H1 (cell line): ENCODE results near the gene PCDHGA8. TPM values are rescaled to one million over a fixed set of nuclear protein-coding genes. Genes with fewer than 3 reads are reported as not detected.

Source experiments
- CTCF ChIA-PET: fragments of 300-600 bp; sonication (Branson Sonifier 250); formaldehyde crosslinking; loops from one replicate; lab custom pipeline; 2021; ENCODE audit not compliant: partially characterized antibody; lab: Charles Lee
- POLR2A ChIA-PET: fragments of 300-600 bp; sonication (Branson Sonifier 250); formaldehyde crosslinking; loops from one replicate; lab custom pipeline; 2021; ENCODE audit warnings: inconsistent platforms; ENCODE audit not compliant: partially characterized antibody; lab: Charles Lee
- DNase-seq, 2 experiments: peaks; one replicate each; pipeline versions ENCODE4 v3.0.0 to v3.0.0-alpha.2; 2010 to 2022; ENCODE audit warnings: low spot score in 2 of 2, low read depth in 1 of 2, mixed read lengths in 1 of 2
- FAIRE-seq: peaks from 2 replicates; lab custom pipeline; 2011; peaks lifted over from hg19 to GRCh38; lab: Jason Lieb, UNC
- H2AFZ ChIP-seq: 2 replicates; pipeline ENCODE4 v1.8.1; 2012; ENCODE audit warnings: low read length, inconsistent platforms
- H2AK5ac ChIP-seq: 2 replicates; pipeline ENCODE4 v1.6.1; 2013; ENCODE audit warnings: low read depth, low read length
- H2BK120ac ChIP-seq: replicated peaks from 2 replicates; pipeline ENCODE3; 2013; ENCODE audit warnings: low read depth, low read length, inconsistent platforms
- H2BK12ac ChIP-seq: 2 replicates; pipeline ENCODE4 v1.6.1; 2013; ENCODE audit warnings: low read depth, low read length
- H2BK15ac ChIP-seq: 2 replicates; pipeline ENCODE4 v1.6.1; 2013; ENCODE audit warnings: low read length
- H2BK20ac ChIP-seq: 2 replicates; pipeline ENCODE4 v1.6.1; 2013; ENCODE audit warnings: low read length
- H2BK5ac ChIP-seq: 2 replicates; pipeline ENCODE4 v1.6.1; 2013; ENCODE audit warnings: low read depth, low read length
- H3K14ac ChIP-seq: 2 replicates; pipeline ENCODE4 v1.6.1; 2013; ENCODE audit warnings: inconsistent platforms; ENCODE audit not compliant: insufficient read length
- H3K18ac ChIP-seq: 2 replicates; pipeline ENCODE4 v1.6.1; 2013; ENCODE audit warnings: low read length; ENCODE audit errors: extremely low read depth
- H3K23ac ChIP-seq: 2 replicates; pipeline ENCODE4 v1.6.1; 2013; ENCODE audit warnings: inconsistent platforms; ENCODE audit not compliant: insufficient read length
- H3K23me2 ChIP-seq: 2 replicates; pipeline ENCODE4 v1.6.1; 2013; ENCODE audit warnings: low read depth, low read length
- H3K27ac ChIP-seq: 2 replicates; pipeline ENCODE4 v1.6.1; 2011; ENCODE audit warnings: low read depth, low read length, inconsistent platforms
- H3K27me3 ChIP-seq, 4 experiments: replicated peaks in 1 of 4; 1 replicate in 1 of 4; 2 replicates in 3 of 4; pipeline versions ENCODE4 v1.6.1 to v1.8.1; 2011 to 2013; ENCODE audit warnings: low read length in 3 of 4, mild to moderate bottlenecking in 3 of 4, inconsistent platforms in 2 of 4, mixed read lengths in 2 of 4, moderate library complexity in 1 of 4; ENCODE audit not compliant: control insufficient read depth in 3 of 4, insufficient read depth in 3 of 4; ENCODE audit errors: extremely low read depth in 1 of 4
- H3K36me3 ChIP-seq, 4 experiments: 2 replicates each; pipeline versions ENCODE4 v1.6.1 to v1.8.1; 2011 to 2013; ENCODE audit warnings: mild to moderate bottlenecking in 4 of 4, low read length in 3 of 4, moderate library complexity in 2 of 4, control low read depth in 1 of 4, inconsistent platforms in 1 of 4; ENCODE audit not compliant: insufficient read depth in 4 of 4, control insufficient read depth in 2 of 4
- H3K4ac ChIP-seq: replicated peaks from 2 replicates; pipeline ENCODE3; 2013; ENCODE audit warnings: low read length, low read depth, mixed read lengths, inconsistent platforms; ENCODE audit not compliant: insufficient read length
- H3K4me1 ChIP-seq, 4 experiments: replicated peaks in 1 of 4; 1 replicate in 1 of 4; 2 replicates in 3 of 4; pipeline versions ENCODE4 v1.6.1 to v1.8.1; 2011 to 2013; ENCODE audit warnings: low read length in 3 of 4, inconsistent platforms in 2 of 4, mixed read lengths in 1 of 4; ENCODE audit not compliant: insufficient read depth in 4 of 4, control insufficient read depth in 3 of 4
- H3K4me2 ChIP-seq, 2 experiments: 2 replicates each; pipeline versions ENCODE4 v1.6.1 to v1.8.1; 2011 to 2013; ENCODE audit warnings: low read depth in 2 of 2, low read length in 2 of 2, control low read depth in 1 of 2, inconsistent platforms in 1 of 2, mild to moderate bottlenecking in 1 of 2; ENCODE audit not compliant: insufficient read depth in 1 of 2
- H3K4me3 ChIP-seq, 4 experiments: fragments of 200-600, 300-600 bp in 1 of 4; sonication (generic), shearing (Covaris generic), sonication (Bioruptor Twin) in 1 of 4; 2 replicates each; pipeline versions ENCODE4 v1.5.1 to v1.8.1; 2011 to 2016; ENCODE audit warnings: low read length in 4 of 4, low read depth in 3 of 4, control low read depth in 2 of 4, inconsistent platforms in 2 of 4, mild to moderate bottlenecking in 2 of 4, mixed read lengths in 1 of 4, moderate library complexity in 1 of 4; ENCODE audit not compliant: insufficient read depth in 2 of 4; ENCODE audit errors: extremely low read depth in 1 of 4
- H3K56ac ChIP-seq: replicated peaks from 2 replicates; pipeline ENCODE3; 2013; ENCODE audit warnings: low read depth, mild to moderate bottlenecking, mixed read lengths, low read length, inconsistent platforms; ENCODE audit not compliant: insufficient read length
- H3K79me1 ChIP-seq: 2 replicates; pipeline ENCODE4 v1.6.1; 2013; ENCODE audit warnings: low read depth, low read length, control low read depth
- H3K79me2 ChIP-seq, 2 experiments: 2 replicates each; pipeline versions ENCODE4 v1.6.1 to v1.8.1; 2012 to 2013; ENCODE audit warnings: low read length in 2 of 2, mild to moderate bottlenecking in 2 of 2, inconsistent platforms in 1 of 2; ENCODE audit not compliant: insufficient read depth in 2 of 2, control insufficient read depth in 1 of 2
- H3K9ac ChIP-seq, 4 experiments: replicated peaks in 1 of 4; 1 replicate in 1 of 4; 2 replicates in 3 of 4; pipeline versions ENCODE4 v1.6.1 to v1.8.1; 2011 to 2013; ENCODE audit warnings: low read depth in 3 of 4, low read length in 3 of 4, control low read depth in 2 of 4, mild to moderate bottlenecking in 2 of 4, moderate library complexity in 2 of 4, inconsistent platforms in 1 of 4; ENCODE audit errors: extremely low read depth in 1 of 4
- H3K9me3 ChIP-seq, 2 experiments: 2 replicates each; pipeline versions ENCODE4 v1.6.1 to v1.8.1; 2012 to 2013; ENCODE audit warnings: mild to moderate bottlenecking in 2 of 2, moderate library complexity in 2 of 2, control low read depth in 1 of 2, inconsistent platforms in 1 of 2, low read depth in 1 of 2, low read length in 1 of 2, mixed read lengths in 1 of 2; ENCODE audit not compliant: insufficient read depth in 2 of 2
- H4K20me1 ChIP-seq, 2 experiments: replicated peaks in 1 of 2; 2 replicates each; pipeline versions ENCODE3 to v1.8.1; 2011 to 2013; ENCODE audit warnings: inconsistent platforms in 2 of 2, low read length in 2 of 2, mild to moderate bottlenecking in 1 of 2; ENCODE audit not compliant: insufficient read depth in 2 of 2, control insufficient read depth in 1 of 2
- H4K5ac ChIP-seq: 2 replicates; pipeline ENCODE4 v1.6.1; 2013; ENCODE audit warnings: low read length, low read depth, mixed read lengths, inconsistent platforms; ENCODE audit not compliant: insufficient read length
- H4K8ac ChIP-seq: 2 replicates; pipeline ENCODE4 v1.8.0; 2013; ENCODE audit warnings: mild to moderate bottlenecking, moderate library complexity, low read length, inconsistent platforms; ENCODE audit not compliant: insufficient read depth; ENCODE audit errors: extremely low read depth
- H4K91ac ChIP-seq: replicated peaks from 2 replicates; pipeline ENCODE3; 2013; ENCODE audit warnings: low read length, mixed read lengths, inconsistent platforms; ENCODE audit not compliant: insufficient read length
- MAFK ChIP-seq: IDR thresholded peaks from 2 replicates; pipeline ENCODE4 v1.6.1; 2012; ENCODE audit warnings: low read depth, mild to moderate bottlenecking, improper control_type of control experiment, low read length
- WGBS, 2 experiments: shearing (Covaris generic) in 1 of 2; methylation state at CpG; one replicate each; pipeline versions ENCODE4 v1.1.6 to v1.1.7; 2013 to 2015; ENCODE audit warnings: low lambda C conversion rate in 2 of 2, mixed read lengths in 2 of 2, inconsistent platforms in 1 of 2, low coverage in 1 of 2, missing lambda C conversion rate in 1 of 2; ENCODE audit not compliant: insufficient replicate concordance in 2 of 2, insufficient coverage in 1 of 2, insufficient read length in 1 of 2; ENCODE audit errors: extremely low coverage in 1 of 2, missing lambda C conversion rate in 1 of 2; 5-methylcytosine and 5-hydroxymethylcytosine counted together
- polyA plus RNA-seq, 7 experiments: library from polyadenylated mRNA; depleted of rRNA in 3 of 7; stranded (reverse) in 5 of 7; unstranded in 2 of 7; fragments of >200 nt in 5 of 7; fragments of 200-250 nt in 2 of 7; gene quantifications; 1 replicate in 5 of 7; 2 replicates in 1 of 7; 4 replicates in 1 of 7; pipeline versions ENCODE4 v1.2.1 to v1.2.3, GENCODE V29; 2011 to 2013; ENCODE audit warnings: missing spikeins in 2 of 7, mixed read lengths in 2 of 7
- total RNA-seq: library from RNA; stranded (reverse); fragmentation: NEBNext Ultra II Directional; extraction: Animal tissue kit (Norgen Biotek cat#: 25700); gene quantifications from 2 replicates; pipeline ENCODE4 v1.2.1, GENCODE V29; 2021

PCDHGA8 gene
- total and polyA plus RNA-seq, 2 of the 8 experiments (the other 6 are each of a cell fraction or from before 2014, with no cell fraction given), result 0.79 to 1.4 TPM

DNA sequence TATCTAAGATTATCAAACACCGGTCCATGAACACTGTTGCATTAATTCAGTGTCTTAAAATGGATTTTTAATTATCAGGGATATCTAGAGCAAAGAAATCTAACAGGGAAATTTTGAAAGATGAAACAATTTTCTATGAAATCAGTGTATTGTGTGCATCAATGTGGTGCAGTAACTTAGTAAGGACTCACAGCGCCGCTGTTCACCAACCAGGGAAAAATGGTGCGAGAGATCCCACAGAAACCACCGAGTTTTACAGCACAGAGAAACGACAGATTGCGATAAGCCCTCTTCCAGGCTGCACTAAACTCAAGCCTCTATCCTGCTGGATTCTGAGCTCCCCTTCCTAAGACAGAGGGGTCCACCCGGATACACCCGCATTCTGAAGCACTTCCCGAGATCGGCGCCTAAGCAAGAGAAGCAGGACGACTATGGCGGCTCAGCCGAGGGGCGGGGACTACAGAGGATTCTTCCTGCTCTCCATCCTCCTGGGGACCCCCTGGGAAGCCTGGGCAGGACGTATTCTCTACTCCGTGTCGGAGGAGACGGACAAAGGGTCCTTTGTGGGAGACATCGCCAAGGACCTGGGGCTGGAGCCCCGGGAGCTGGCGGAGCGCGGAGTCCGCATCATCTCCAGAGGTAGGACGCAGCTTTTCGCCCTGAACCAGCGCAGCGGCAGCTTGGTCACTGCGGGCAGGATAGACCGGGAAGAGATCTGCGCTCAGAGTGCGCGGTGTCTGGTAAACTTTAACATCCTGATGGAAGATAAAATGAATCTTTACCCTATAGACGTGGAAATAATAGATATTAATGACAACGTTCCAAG lies 9.8 kb upstream of the PCDHGA8 start, which contains the start of gene PCDHGA7:
Gene PCDHGA7 (plus strand): TSS at position 274 of the 826 bp plus-strand sequence. CDS start 158 bp downstream, at position 432.
- Histone ChIP-seq H3K27me3 (no peaks in the 10 kb centered on the region), H3K14ac (no peak within 1 kb of the TSS), H3K9me3 (peaks cover 22 to 26% of the 10 kb centered on the region in 2 experiments), H3K27ac (no peak within 1 kb of the TSS), H3K4me3 (no peak within 1 kb of the TSS), H3K4ac (no peak within 1 kb of the TSS), H2BK12ac (no peak within 1 kb of the TSS), H3K23ac (no peak within 1 kb of the TSS), H3K4me1 (no peaks in the 10 kb centered on the region), H2BK5ac (no peak within 1 kb of the TSS), H2AK5ac (no peak within 1 kb of the TSS), H3K9ac (no peak within 1 kb of the TSS), H4K5ac (no peak within 1 kb of the TSS), H3K56ac (no peak within 1 kb of the TSS), H3K23me2 (no peaks in the 10 kb centered on the region; the same call in 1 of the 2 replicates), H4K20me1 (no peaks in the 10 kb centered on the region), H4K91ac (no peak within 1 kb of the TSS), H3K79me1 (no peaks in the 10 kb centered on the region), H2BK15ac (no peak within 1 kb of the TSS), H3K18ac (no peak within 1 kb of the TSS), H4K8ac (no peak within 1 kb of the TSS; the same call in 1 of the 2 replicates), H3K4me2 (no peak within 1 kb of the TSS), H2AFZ (no peak within 1 kb of the TSS), H2BK120ac (no peak within 1 kb of the TSS), H3K79me2 (no peaks in the 10 kb centered on the region), H3K36me3 (no peaks in the 10 kb centered on the region; a peak in 1 of 8 replicates), H2BK20ac (no peak within 1 kb of the TSS)
- POLR2A ChIA-PET, result no interaction called here
- no peak for FAIRE-seq
- DNase-seq, result no peak
- 95% methylated on average over 37 of the region's 37 CpGs; no CpG with 5 or more reads in 1 of the 2 experiments for WGBS, 2 experiments
- CTCF ChIA-PET, result interaction anchor here (0.7 to 1.0 kb wide), 3 partner anchors 27 to 160 kb away, joined by 3 to 4 read pairs (median 3); partner anchors contain the start of gene PCDHB14
- TF ChIP-seq MAFK, result no peak
